Endothelial cell of umbilical vein (primary cell): ENCODE data around the gene EIF3K. TPM values are rescaled to one million over a fixed set of nuclear protein-coding genes. Genes with fewer than 3 reads are reported as not detected.

Experiments
- BruUV-seq: library from RNA; stranded (reverse); fragments of 400-500 nt; replicated peaks from 2 replicates; lab custom pipeline; 2021; lab: Mats Ljungman, UMichigan
- CTCF ChIA-PET: fragments of 300-600, 350-600 bp; sonication (Branson Sonifier 250); formaldehyde crosslinking; loops from one replicate; lab custom pipeline; 2021; ENCODE audit warnings: antibody characterized with exemption, inconsistent platforms; lab: Charles Lee
- POLR2A ChIA-PET: fragments of 300-600, 350-600 bp; sonication (Branson Sonifier 250); formaldehyde crosslinking; loops from one replicate; lab custom pipeline; 2021; ENCODE audit warnings: antibody characterized with exemption, inconsistent platforms; lab: Charles Lee
- DNase-seq: peaks from one replicate; pipeline ENCODE4 v3.0.0-alpha.2; 2011; ENCODE audit warnings: low read depth, low spot score
- FAIRE-seq: peaks from 2 replicates; lab custom pipeline; 2011; peaks lifted over from hg19 to GRCh38; lab: Jason Lieb, UNC
- H2AFZ ChIP-seq: 2 replicates; pipeline ENCODE4 v1.6.0; 2012; ENCODE audit warnings: low read depth, low read length, control low read depth, inconsistent platforms
- H3K27ac ChIP-seq: 2 replicates; pipeline ENCODE4 v1.5.1; 2011; ENCODE audit warnings: low read depth, mild to moderate bottlenecking, control low read depth, low read length, moderate library complexity; ENCODE audit not compliant: insufficient read depth
- H3K27me3 ChIP-seq, 2 experiments: 2 replicates each; pipeline versions ENCODE4 v1.6.0 to v1.6.1; 2011; ENCODE audit warnings: low read length in 2 of 2, mixed read lengths in 1 of 2; ENCODE audit not compliant: control insufficient read depth in 2 of 2, insufficient read depth in 2 of 2
- H3K36me3 ChIP-seq, 2 experiments: 2 replicates in 1 of 2; 3 replicates in 1 of 2; pipeline ENCODE4 v1.5.1; 2011; ENCODE audit warnings: low read length in 2 of 2, mild to moderate bottlenecking in 1 of 2, moderate library complexity in 1 of 2; ENCODE audit not compliant: control insufficient read depth in 2 of 2, insufficient read depth in 2 of 2; ENCODE audit errors: extremely low read depth in 1 of 2
- H3K4me1 ChIP-seq: 3 replicates; pipeline ENCODE4 v1.5.1; 2011; ENCODE audit warnings: mild to moderate bottlenecking, low read length; ENCODE audit not compliant: control insufficient read depth, insufficient read depth; ENCODE audit errors: extremely low read depth
- H3K4me2 ChIP-seq: 2 replicates; pipeline ENCODE4 v1.6.1; 2011; ENCODE audit warnings: low read length, control low read depth, mixed read lengths; ENCODE audit not compliant: insufficient read depth
- H3K4me3 ChIP-seq, 3 experiments: fragments of 200-600 bp in 1 of 3; sonication (generic), shearing (Covaris generic) in 1 of 3; replicated peaks in 1 of 3; 2 replicates each; pipeline ENCODE4 v1.5.1; 2011 to 2016; ENCODE audit warnings: control low read depth in 3 of 3, low read length in 3 of 3, mild to moderate bottlenecking in 2 of 3, inconsistent platforms in 1 of 3, low read depth in 1 of 3, moderate library complexity in 1 of 3; ENCODE audit not compliant: insufficient read depth in 1 of 3
- H3K79me2 ChIP-seq: 2 replicates; pipeline ENCODE4 v1.6.0; 2012; ENCODE audit warnings: low read length, inconsistent platforms; ENCODE audit not compliant: control insufficient read depth, insufficient read depth
- H3K9ac ChIP-seq: replicated peaks from 2 replicates; pipeline ENCODE3; 2011; ENCODE audit warnings: low read length, control low read depth; ENCODE audit not compliant: insufficient read depth; ENCODE audit errors: extremely low read depth
- H3K9me1 ChIP-seq: replicated peaks from 3 replicates; pipeline ENCODE4 v1.6.0; 2011; ENCODE audit warnings: mild to moderate bottlenecking, low read length; ENCODE audit not compliant: control insufficient read depth, insufficient read depth; ENCODE audit errors: extremely low read depth
- H3K9me3 ChIP-seq: replicated peaks from 2 replicates; pipeline ENCODE4 v1.5.1; 2012; ENCODE audit warnings: low read length, inconsistent platforms; ENCODE audit not compliant: control insufficient read depth, insufficient read depth
- H4K20me1 ChIP-seq: replicated peaks from 2 replicates; pipeline ENCODE3; 2011; ENCODE audit warnings: mild to moderate bottlenecking, low read length; ENCODE audit not compliant: control insufficient read depth, insufficient read depth; ENCODE audit errors: extremely low read depth
- EZH2 ChIP-seq: IDR thresholded peaks from 2 replicates; pipeline ENCODE4 v1.6.1; 2012; ENCODE audit warnings: borderline replicate concordance, low read depth, mild to moderate bottlenecking, moderate library complexity, low read length, inconsistent platforms; ENCODE audit not compliant: severe bottlenecking
- FOS ChIP-seq: IDR thresholded peaks from 2 replicates; pipeline ENCODE4 v1.6.1; 2011; ENCODE audit warnings: mild to moderate bottlenecking, low read length, moderate library complexity, borderline replicate concordance; ENCODE audit not compliant: insufficient read depth
- GATA2 ChIP-seq: IDR thresholded peaks from 2 replicates; pipeline ENCODE4 v1.7.0; 2011; ENCODE audit warnings: low read depth, mild to moderate bottlenecking, moderate library complexity, mixed read lengths, low read length; ENCODE audit not compliant: insufficient read length, insufficient read depth
- JUN ChIP-seq: IDR thresholded peaks from 2 replicates; pipeline ENCODE4 v1.6.1; 2011; ENCODE audit warnings: borderline replicate concordance, low read depth; ENCODE audit not compliant: insufficient read length, insufficient read depth
- MAX ChIP-seq: IDR thresholded peaks from 2 replicates; pipeline ENCODE4 v1.6.1; 2011; ENCODE audit not compliant: insufficient read depth, insufficient read length
- POLR2A ChIP-seq: IDR thresholded peaks from 2 replicates; pipeline ENCODE4 v1.6.1; 2012; ENCODE audit warnings: low read depth, mild to moderate bottlenecking, control low read depth, low read length
- POLR2AphosphoS5 ChIP-seq: IDR thresholded peaks from 2 replicates; pipeline ENCODE4 v1.6.1; 2012; ENCODE audit warnings: low read depth, mild to moderate bottlenecking, control low read depth, low read length, moderate library complexity; ENCODE audit not compliant: insufficient read depth
- dilution Hi-C: fragments of 300-500 bp; cut with MboI; formaldehyde crosslinking; loops from one replicate; pipeline ENCODE4 v1.15.0; 2019; ENCODE audit warnings: low sequenced_read_pairs; ENCODE audit not compliant: extremely low pct_ligation_motif_present
- intact Hi-C: fragments of 100-400 bp; cut with micrococcal nuclease; formaldehyde crosslinking; loops from one replicate; pipeline ENCODE4 v1.10.0; 2022
- polyA plus RNA-seq, 4 experiments: library from polyadenylated mRNA; depleted of rRNA in 3 of 4; stranded (reverse) in 3 of 4; unstranded in 1 of 4; fragments of >200 nt; gene quantifications; 2 replicates each; pipeline versions ENCODE4 v1.2.1 to v1.2.3, GENCODE V29; 2011 to 2012; ENCODE audit warnings: missing spikeins in 1 of 4
- total RNA-seq: library from RNA; stranded (reverse); gene quantifications from 2 replicates; pipeline ENCODE4 v1.2.3, GENCODE V29; 2021

Gene EIF3K
- total and polyA plus RNA-seq, 2 donors (not counting 3 experiments of a cell fraction or from before 2014, with no cell fraction given) = 267 to 584 TPM

- dilution Hi-C loops = no loop called here
- H3K27ac ChIP-seq = peak overlapping the region; percentile 45
- TF ChIP-seq POLR2A (no peak), POLR2AphosphoS5 (no peak), GATA2 (no peak), JUN (peak; percentile 22), FOS (peak; percentile 38), EZH2 (no peak), MAX (no peak)
- no peaks in the 10 kb centered on the region for H4K20me1 ChIP-seq
- POLR2A ChIA-PET = no interaction called here
- intact Hi-C loops = loop anchor here (1.0 kb wide), 1 partner anchor 42 kb away; no protein-coding TSS in a partner anchor
- no peaks in the 10 kb centered on the region for H3K27me3 ChIP-seq
- FAIRE-seq = peak; percentile 24
- no peak overlapping the region for H2AFZ ChIP-seq
- H3K4me2 ChIP-seq = peak overlapping the region; percentile 54
- H3K9me3 ChIP-seq = no peaks in the 10 kb centered on the region
- no peak overlapping the region for H3K9ac ChIP-seq
- CTCF ChIA-PET = interaction anchor here (1.1 kb wide), 1 partner anchor 43 kb away, joined by 3 read pairs; no protein-coding TSS in a partner anchor
- no peaks in the 10 kb centered on the region for H3K9me1 ChIP-seq
- no peaks in the 10 kb centered on the region for H3K36me3 ChIP-seq
- peaks cover 86% of the 10 kb centered on the region for H3K79me2 ChIP-seq
- no TSS peak for BruUV-seq
- peak; percentile 60 for DNase-seq
- peaks cover 59% of the 10 kb centered on the region for H3K4me1 ChIP-seq
- H3K4me3 ChIP-seq = peak overlapping the region in 1 of 3 experiments; percentile 37
Observed at GRCh38 chr19:38650911-38651584, 32.1 kb downstream of the EIF3K start.
